ENCODE data around the gene TAGLN3. TPM values are rescaled to one million over a fixed set of nuclear protein-coding genes. Genes with fewer than 3 reads are reported as not detected.
A peak's percentile ranks its signal among the peaks of the same experiment; 100 is the strongest.

TAGLN3 gene
- total and polyA plus RNA-seq, 2 of the 13 experiments (the other 11 are each of a cell fraction or from before 2014, with no cell fraction given): 0.51 to 0.91 TPM

DNA sequence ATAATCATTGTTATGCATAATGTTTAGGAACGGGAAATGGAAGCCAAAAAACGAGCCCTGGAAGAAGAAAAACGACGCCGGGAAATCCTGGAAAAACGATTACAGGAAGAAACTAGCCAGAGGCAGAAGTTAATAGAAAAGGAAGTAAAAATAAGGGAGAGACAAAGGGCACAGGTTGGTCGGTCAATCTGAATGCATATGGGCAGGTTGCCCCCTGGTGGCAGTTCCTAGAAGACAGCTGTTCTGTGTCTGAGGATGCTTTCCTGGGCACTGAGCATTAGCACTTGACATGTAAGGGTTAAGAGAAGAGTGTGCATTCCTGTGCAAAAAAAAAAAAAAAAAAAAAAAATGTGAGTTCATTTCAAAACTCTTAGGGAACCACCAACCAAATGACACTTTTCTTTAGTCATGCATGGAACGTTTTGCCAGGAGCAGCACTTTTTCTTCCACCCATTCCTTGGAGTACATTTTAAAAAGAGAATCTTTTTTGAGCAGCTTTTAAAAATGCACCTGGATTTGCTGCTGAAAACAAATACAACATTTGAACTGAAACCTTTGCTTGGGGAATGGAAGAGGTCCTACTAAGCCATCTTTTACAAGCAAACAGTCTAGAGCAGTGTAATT is 31.0 kb upstream of the TAGLN3 start (continued):
- TF ChIP-seq FOXA3 (CRISPR knock-in tag; IDR thresholded peaks at IDR 0.05) (0 out of 2 replicates have a peak, but pooled peaks have one; percentile 13), CC2D1A (CRISPR knock-in tag; IDR thresholded peaks at IDR 0.05) (no peak), ZNF652 (CRISPR knock-in tag; IDR thresholded peaks at IDR 0.05; ENCODE audit: borderline replicate concordance, low read depth) (peak; percentile 76), ARNTL (CRISPR knock-in tag; IDR thresholded peaks at IDR 0.05) (no peak), ZMYM2 (CRISPR knock-in tag; IDR thresholded peaks at IDR 0.05) (no peak), PRDM10 (CRISPR knock-in tag; IDR thresholded peaks at IDR 0.05; ENCODE audit: low read depth) (no peak), SAFB2 (CRISPR knock-in tag; IDR thresholded peaks at IDR 0.05; ENCODE audit: borderline replicate concordance, low read depth) (no peak), ERF (CRISPR knock-in tag; IDR thresholded peaks at IDR 0.05) (no peak), MIXL1 (CRISPR knock-in tag; IDR thresholded peaks at IDR 0.05) (0 out of 2 replicates have a peak, but pooled peaks have one; percentile 32), ZBTB7B (CRISPR knock-in tag; IDR thresholded peaks at IDR 0.05) (no peak), GATAD2A (CRISPR knock-in tag; IDR thresholded peaks at IDR 0.05) (0 out of 2 replicates have a peak, but pooled peaks have one; percentile 26), ETV5 (CRISPR knock-in tag; IDR thresholded peaks at IDR 0.05; ENCODE audit: borderline replicate concordance) (peak; percentile 15; the same call in 1 of the 2 replicates), STAG1 (CRISPR knock-in tag; IDR thresholded peaks at IDR 0.05) (peak; percentile 93), BORCS8-MEF2B (CRISPR knock-in tag; IDR thresholded peaks at IDR 0.05) (no peak), KAT8 (CRISPR knock-in tag; IDR thresholded peaks at IDR 0.05) (0 out of 2 replicates have a peak, but pooled peaks have one; percentile 16), ZNF275 (CRISPR knock-in tag; IDR thresholded peaks at IDR 0.05; ENCODE audit: borderline replicate concordance) (no peak)
- TF ChIP-seq, protein P1, sequence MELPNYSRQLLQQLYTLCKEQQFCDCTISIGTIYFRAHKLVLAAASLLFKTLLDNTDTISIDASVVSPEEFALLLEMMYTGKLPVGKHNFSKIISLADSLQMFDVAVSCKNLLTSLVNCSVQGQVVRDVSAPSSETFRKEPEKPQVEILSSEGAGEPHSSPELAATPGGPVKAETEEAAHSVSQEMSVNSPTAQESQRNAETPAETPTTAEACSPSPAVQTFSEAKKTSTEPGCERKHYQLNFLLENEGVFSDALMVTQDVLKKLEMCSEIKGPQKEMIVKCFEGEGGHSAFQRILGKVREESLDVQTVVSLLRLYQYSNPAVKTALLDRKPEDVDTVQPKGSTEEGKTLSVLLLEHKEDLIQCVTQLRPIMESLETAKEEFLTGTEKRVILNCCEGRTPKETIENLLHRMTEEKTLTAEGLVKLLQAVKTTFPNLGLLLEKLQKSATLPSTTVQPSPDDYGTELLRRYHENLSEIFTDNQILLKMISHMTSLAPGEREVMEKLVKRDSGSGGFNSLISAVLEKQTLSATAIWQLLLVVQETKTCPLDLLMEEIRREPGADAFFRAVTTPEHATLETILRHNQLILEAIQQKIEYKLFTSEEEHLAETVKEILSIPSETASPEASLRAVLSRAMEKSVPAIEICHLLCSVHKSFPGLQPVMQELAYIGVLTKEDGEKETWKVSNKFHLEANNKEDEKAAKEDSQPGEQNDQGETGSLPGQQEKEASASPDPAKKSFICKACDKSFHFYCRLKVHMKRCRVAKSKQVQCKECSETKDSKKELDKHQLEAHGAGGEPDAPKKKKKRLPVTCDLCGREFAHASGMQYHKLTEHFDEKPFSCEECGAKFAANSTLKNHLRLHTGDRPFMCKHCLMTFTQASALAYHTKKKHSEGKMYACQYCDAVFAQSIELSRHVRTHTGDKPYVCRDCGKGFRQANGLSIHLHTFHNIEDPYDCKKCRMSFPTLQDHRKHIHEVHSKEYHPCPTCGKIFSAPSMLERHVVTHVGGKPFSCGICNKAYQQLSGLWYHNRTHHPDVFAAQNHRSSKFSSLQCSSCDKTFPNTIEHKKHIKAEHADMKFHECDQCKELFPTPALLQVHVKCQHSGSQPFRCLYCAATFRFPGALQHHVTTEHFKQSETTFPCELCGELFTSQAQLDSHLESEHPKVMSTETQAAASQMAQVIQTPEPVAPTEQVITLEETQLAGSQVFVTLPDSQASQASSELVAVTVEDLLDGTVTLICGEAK (IDR thresholded peaks at IDR 0.05): no peak
- TF ChIP-seq, protein P1 (CRISPR knock-in tag; IDR thresholded peaks at IDR 0.05): no peak
